PC-9 (cell line): ENCODE results near the gene TLE5. TPM values are rescaled to one million over a fixed set of nuclear protein-coding genes. Genes with fewer than 3 reads are reported as not detected.
A peak's percentile ranks its signal among the peaks of the same experiment; 100 is the strongest.

Source experiments
- BruUV-seq: library from RNA; stranded (reverse); fragments of 400-500 nt; replicated peaks from 2 replicates; lab custom pipeline; 2021; lab: Mats Ljungman, UMichigan
- CTCF ChIA-PET: fragments of 300-600 bp; sonication (Branson Sonifier 250); formaldehyde crosslinking; loops from one replicate; lab custom pipeline; 2022; ENCODE audit warnings: antibody characterized with exemption; lab: Charles Lee
- POLR2A ChIA-PET: fragments of 300-600 bp; sonication (Branson Sonifier 250); formaldehyde crosslinking; loops from one replicate; lab custom pipeline; 2022; ENCODE audit warnings: antibody characterized with exemption; ENCODE audit not compliant: unreplicated experiment; lab: Charles Lee
- DNase-seq, 2 experiments: peaks; one replicate each; pipeline versions ENCODE4 v3.0.0 to v3.0.0-alpha.2; 2015 to 2022; ENCODE audit warnings: mixed read lengths in 1 of 2
- H2AFZ ChIP-seq: fragments of 200-600 bp; sonication (generic); 2 replicates; pipeline ENCODE4 v1.8.1; 2017; ENCODE audit warnings: antibody characterized with exemption
- H3F3A ChIP-seq: fragments of 200-600 bp; sonication (generic); 2 replicates; pipeline ENCODE4 v1.8.1; 2017; ENCODE audit warnings: antibody characterized with exemption, mild to moderate bottlenecking, low read depth; ENCODE audit not compliant: insufficient read depth
- H3K27ac ChIP-seq: fragments of 200-600 bp; sonication (generic); 2 replicates; pipeline ENCODE4 v1.6.1; 2016; ENCODE audit warnings: mixed run types
- H3K27me3 ChIP-seq: fragments of 200-600 bp; sonication (generic); 2 replicates; pipeline ENCODE4 v1.6.1; 2016; ENCODE audit warnings: low read depth, mixed run types; ENCODE audit not compliant: insufficient read depth
- H3K36me3 ChIP-seq: fragments of 200-600 bp; sonication (generic); 2 replicates; pipeline ENCODE4 v1.6.1; 2016; ENCODE audit warnings: low read depth, mixed run types
- H3K4me1 ChIP-seq: fragments of 200-600 bp; sonication (generic); replicated peaks from 2 replicates; pipeline ENCODE4 v1.6.1; 2016; ENCODE audit warnings: mixed run types; ENCODE audit not compliant: insufficient read depth
- H3K4me2 ChIP-seq: fragments of 200-600 bp; sonication (generic); 2 replicates; pipeline ENCODE4 v1.6.1; 2017; ENCODE audit warnings: mixed run types
- H3K4me3 ChIP-seq: fragments of 200-600 bp; sonication (generic); 2 replicates; pipeline ENCODE4 v1.6.1; 2016; ENCODE audit warnings: mixed run types
- H3K79me2 ChIP-seq: fragments of 200-600 bp; sonication (generic); 2 replicates; pipeline ENCODE4 v1.6.1; 2017; ENCODE audit warnings: low read depth, mixed run types
- H3K9me2 ChIP-seq: fragments of 200-600 bp; sonication (generic); 2 replicates; pipeline ENCODE4 v1.8.1; 2017; ENCODE audit warnings: mild to moderate bottlenecking; ENCODE audit not compliant: insufficient read depth
- H3K9me3 ChIP-seq: fragments of 200-600 bp; sonication (generic); 2 replicates; pipeline ENCODE4 v1.8.1; 2016; ENCODE audit warnings: low read depth; ENCODE audit not compliant: insufficient read depth
- H4K20me1 ChIP-seq: fragments of 200-600 bp; sonication (generic); 2 replicates; pipeline ENCODE4 v1.8.1; 2017; ENCODE audit not compliant: insufficient read depth
- EZH2 ChIP-seq: fragments of 200-600 bp; sonication (generic); IDR thresholded peaks from 2 replicates; pipeline ENCODE4 v1.8.0; 2017; ENCODE audit warnings: antibody characterized with exemption, low read depth
- intact Hi-C: fragments of 100-400 bp; cut with micrococcal nuclease; formaldehyde crosslinking; loops from one replicate; pipeline ENCODE4 v1.10.0; 2022; ENCODE audit not compliant: unreplicated experiment
- total RNA-seq: library from RNA; stranded (reverse); gene quantifications from 2 replicates; pipeline ENCODE4 v1.2.3, GENCODE V29; 2021
- TF ChIP-seq, protein P1 (sequence below): fragments of 200-600 bp; sonication (generic); conservative IDR thresholded peaks from 2 replicates; pipeline ENCODE4 v1.6.1; 2017; ENCODE audit warnings: mixed run types, antibody characterized with exemption, mild to moderate bottlenecking, moderate library complexity

The TLE5 gene
- total RNA-seq, 1 experiment from 2014 or later: 217 TPM

DNA sequence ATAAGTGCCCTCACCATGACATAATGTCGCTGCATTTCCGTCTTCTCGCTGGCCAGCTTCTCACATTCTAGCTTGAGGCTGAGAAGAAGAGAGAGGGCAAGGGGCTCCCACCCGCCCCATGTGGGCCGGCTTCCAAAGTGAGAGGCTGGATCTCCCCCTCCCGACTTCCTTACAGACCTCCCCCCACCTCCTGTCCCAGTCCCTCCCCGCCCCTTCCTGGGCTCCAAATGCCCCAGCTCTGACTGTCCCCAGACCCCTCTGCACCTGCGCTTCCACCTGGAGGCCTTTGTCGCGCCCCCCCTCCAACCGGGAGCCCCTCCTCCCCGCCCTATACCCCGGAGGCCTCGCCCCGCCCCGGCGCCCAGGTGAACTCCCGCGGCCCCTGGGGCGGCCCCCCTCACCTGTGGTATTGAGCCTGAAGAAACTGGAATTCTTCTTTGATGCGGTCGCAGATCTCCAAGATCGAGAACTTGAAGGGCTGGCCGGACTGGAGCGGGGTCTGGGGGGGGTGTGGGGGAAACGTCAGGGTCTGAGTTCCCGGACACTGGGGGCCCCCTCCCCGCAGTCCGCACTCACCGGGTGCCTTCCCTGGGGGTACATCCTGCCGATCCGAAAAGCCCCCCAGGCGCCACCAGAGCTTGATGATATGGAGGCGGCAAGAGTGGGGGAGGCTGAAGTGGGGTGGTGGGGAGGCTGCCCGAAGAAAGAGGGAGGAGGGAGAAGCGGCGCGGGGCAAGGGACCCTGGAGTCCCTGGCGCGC, 33.8 kb downstream of the TLE5 start:
- no peaks in the 10 kb centered on the region for H3K4me1 ChIP-seq
- peak; percentile 37 to 48 for DNase-seq
- H3F3A ChIP-seq: no peaks in the 10 kb centered on the region
- no peaks in the 10 kb centered on the region for H3K27me3 ChIP-seq
- CTCF ChIA-PET: interaction anchor here (0.5 kb wide), 1 partner anchor 78 kb away, joined by 3 read pairs; no protein-coding TSS in a partner anchor
- no peaks in the 10 kb centered on the region for H4K20me1 ChIP-seq
- TF ChIP-seq, protein P1, sequence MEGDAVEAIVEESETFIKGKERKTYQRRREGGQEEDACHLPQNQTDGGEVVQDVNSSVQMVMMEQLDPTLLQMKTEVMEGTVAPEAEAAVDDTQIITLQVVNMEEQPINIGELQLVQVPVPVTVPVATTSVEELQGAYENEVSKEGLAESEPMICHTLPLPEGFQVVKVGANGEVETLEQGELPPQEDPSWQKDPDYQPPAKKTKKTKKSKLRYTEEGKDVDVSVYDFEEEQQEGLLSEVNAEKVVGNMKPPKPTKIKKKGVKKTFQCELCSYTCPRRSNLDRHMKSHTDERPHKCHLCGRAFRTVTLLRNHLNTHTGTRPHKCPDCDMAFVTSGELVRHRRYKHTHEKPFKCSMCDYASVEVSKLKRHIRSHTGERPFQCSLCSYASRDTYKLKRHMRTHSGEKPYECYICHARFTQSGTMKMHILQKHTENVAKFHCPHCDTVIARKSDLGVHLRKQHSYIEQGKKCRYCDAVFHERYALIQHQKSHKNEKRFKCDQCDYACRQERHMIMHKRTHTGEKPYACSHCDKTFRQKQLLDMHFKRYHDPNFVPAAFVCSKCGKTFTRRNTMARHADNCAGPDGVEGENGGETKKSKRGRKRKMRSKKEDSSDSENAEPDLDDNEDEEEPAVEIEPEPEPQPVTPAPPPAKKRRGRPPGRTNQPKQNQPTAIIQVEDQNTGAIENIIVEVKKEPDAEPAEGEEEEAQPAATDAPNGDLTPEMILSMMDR: no peak
- no peak for TF ChIP-seq EZH2
- POLR2A ChIA-PET: no interaction called here
- no peaks in the 10 kb centered on the region for H3K9me3 ChIP-seq
- intact Hi-C loops: no loop called here
- peak overlapping the region; percentile 84 for H3K4me2 ChIP-seq
- peak overlapping the region; percentile 71 for H2AFZ ChIP-seq
- H3K9me2 ChIP-seq: no peaks in the 10 kb centered on the region
- no peaks in the 10 kb centered on the region for H3K79me2 ChIP-seq
- peak overlapping the region; percentile 60 for H3K4me3 ChIP-seq
- H3K27ac ChIP-seq: no peak overlapping the region
- no TSS peak for BruUV-seq
- no peaks in the 10 kb centered on the region for H3K36me3 ChIP-seq

DNA sequence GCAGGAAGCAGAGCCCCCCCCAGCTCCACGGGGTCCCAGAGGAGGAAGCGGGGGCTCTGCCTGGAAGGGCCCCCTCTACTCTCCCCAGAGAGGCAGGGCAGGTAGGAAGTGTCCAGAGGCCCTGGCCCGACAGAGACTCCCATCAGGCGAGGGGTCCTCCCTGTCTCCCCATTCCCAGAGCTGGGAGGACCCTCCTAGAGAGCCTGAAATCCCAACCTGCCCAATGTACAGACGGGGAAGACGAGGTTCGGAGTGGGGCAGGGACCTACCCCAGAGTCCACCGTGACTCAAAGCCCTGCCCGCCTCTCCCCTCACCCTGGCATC, 34.4 kb downstream of the TLE5 start:
- Histone ChIP-seq H3K27me3 (no peaks in the 10 kb centered on the region), H2AFZ (no peak overlapping the region)
- CTCF ChIA-PET: no interaction called here

DNA sequence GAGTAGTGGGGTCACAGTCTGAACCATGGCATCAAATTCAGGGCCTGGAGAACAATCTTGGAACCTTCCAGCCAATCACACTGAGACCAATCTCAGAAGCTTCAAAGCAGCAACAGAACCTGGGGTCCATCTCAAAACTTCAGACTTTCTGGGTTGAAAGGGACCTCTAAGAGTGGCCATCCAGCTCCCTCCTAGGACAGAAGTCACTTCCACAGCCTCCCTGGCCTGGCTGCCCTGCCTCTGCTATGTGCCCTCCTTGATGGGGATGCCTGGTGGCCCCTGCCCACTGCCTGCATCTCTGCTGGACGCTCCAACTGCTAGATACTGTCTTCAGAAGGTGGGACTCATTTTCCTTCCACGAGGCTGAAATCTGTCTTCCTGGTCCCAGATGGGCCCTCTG, 35.0 kb downstream of the TLE5 start:
- intact Hi-C loops: no loop called here
- Histone ChIP-seq H3K4me1 (no peaks in the 10 kb centered on the region), H3K36me3 (no peaks in the 10 kb centered on the region), H3K79me2 (no peaks in the 10 kb centered on the region), H4K20me1 (no peaks in the 10 kb centered on the region), H3K4me3 (no peak overlapping the region), H3K9me3 (no peaks in the 10 kb centered on the region), H3F3A (no peaks in the 10 kb centered on the region), H3K4me2 (no peak overlapping the region), H3K27ac (no peak overlapping the region), H2AFZ (no peak overlapping the region), H3K9me2 (no peaks in the 10 kb centered on the region), H3K27me3 (no peaks in the 10 kb centered on the region)
- TF ChIP-seq, protein P1: no peak
- no peak for TF ChIP-seq EZH2
- ChIA-PET CTCF (no interaction called here), POLR2A (no interaction called here)
- BruUV-seq: TSS peak; percentile 35
- DNase-seq: no peak

More for the DNA sequence above, 34.4 kb downstream of the TLE5 start:
- Histone ChIP-seq H3K4me3 (no peak overlapping the region), H3K4me1 (no peaks in the 10 kb centered on the region), H3K36me3 (no peaks in the 10 kb centered on the region), H4K20me1 (no peaks in the 10 kb centered on the region), H3F3A (no peaks in the 10 kb centered on the region), H3K9me2 (no peaks in the 10 kb centered on the region), H3K4me2 (peak overlapping the region; percentile 84), H3K79me2 (no peaks in the 10 kb centered on the region), H3K9me3 (no peaks in the 10 kb centered on the region), H3K27ac (no peak overlapping the region)
- no peak for DNase-seq
- intact Hi-C loops: no loop called here
- BruUV-seq: no TSS peak
- POLR2A ChIA-PET: no interaction called here
- TF ChIP-seq, protein P1: no peak
- TF ChIP-seq EZH2: no peak
